GM19324 (cell line): ENCODE results near the gene CTCF.

Experiments
- ATAC-seq: cut with Tn5 transposase; IDR thresholded peaks from one replicate; pipeline ENCODE4 v1.9.1; 2021; ENCODE audit warnings: mild to moderate bottlenecking, moderate library complexity; ENCODE audit not compliant: unreplicated experiment, low FRiP score

Gene CTCF

GRCh38 chr16:67648764-67649407, 86.6 kb downstream of the CTCF start:
- no peak for ATAC-seq

- no peak for ATAC-seq
These were observed 87.2 kb downstream of the CTCF start for GRCh38 chr16:67649494-67649931.

DNA sequence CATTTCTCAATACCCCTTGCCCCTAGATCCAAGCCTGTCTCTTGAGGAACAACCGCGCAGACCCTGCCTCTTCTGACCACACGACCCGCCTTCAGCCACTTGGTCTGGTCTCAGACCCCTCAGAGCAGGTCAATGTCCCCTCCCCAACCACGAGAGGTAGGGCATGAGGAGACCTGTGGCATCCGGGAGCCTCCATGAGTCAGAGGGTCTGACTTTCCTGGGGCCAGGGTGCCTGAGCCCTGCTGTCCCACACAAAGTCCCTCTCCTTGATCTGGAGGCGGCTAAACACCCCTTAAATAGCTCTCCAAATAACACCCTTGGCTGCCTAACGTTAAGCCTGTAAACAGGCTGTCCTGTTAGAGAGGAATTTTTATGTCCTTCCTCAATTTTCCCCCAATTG, 87.7 kb downstream of the CTCF start:
- ATAC-seq, result no peak

DNA sequence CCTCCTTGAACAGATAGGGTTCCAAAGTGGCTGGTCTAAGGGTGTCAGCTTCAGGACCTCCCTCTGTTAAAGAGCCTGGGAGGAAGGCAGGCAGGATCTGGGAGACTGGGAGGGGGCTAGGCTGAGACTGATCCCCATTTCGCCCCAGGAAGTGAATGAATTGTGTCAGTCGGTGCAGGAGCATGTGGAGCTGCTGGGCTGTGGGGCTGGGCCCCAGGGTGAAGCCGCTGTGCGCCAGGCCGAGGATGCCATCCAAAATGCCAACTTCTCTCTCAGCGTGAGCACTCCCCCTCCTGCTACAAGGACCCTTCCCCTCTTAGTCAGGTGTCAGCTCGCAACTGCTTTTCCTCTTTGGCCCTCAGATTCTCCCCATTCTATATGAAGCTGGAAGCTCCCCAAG, 88.7 kb downstream of the CTCF start:
- ATAC-seq, result no peak

- ATAC-seq, result no peak
These were observed 89.5 kb downstream of the CTCF start for GRCh38 chr16:67651847-67652246.

- no peak for ATAC-seq
These were observed 90.3 kb downstream of the CTCF start for GRCh38 chr16:67652578-67653127.

GRCh38 chr16:67653128-67653788, 90.9 kb downstream of the CTCF start:
- no peak for ATAC-seq

GRCh38 chr16:67653789-67654402, 91.6 kb downstream of the CTCF start:
- ATAC-seq, result no peak

DNA sequence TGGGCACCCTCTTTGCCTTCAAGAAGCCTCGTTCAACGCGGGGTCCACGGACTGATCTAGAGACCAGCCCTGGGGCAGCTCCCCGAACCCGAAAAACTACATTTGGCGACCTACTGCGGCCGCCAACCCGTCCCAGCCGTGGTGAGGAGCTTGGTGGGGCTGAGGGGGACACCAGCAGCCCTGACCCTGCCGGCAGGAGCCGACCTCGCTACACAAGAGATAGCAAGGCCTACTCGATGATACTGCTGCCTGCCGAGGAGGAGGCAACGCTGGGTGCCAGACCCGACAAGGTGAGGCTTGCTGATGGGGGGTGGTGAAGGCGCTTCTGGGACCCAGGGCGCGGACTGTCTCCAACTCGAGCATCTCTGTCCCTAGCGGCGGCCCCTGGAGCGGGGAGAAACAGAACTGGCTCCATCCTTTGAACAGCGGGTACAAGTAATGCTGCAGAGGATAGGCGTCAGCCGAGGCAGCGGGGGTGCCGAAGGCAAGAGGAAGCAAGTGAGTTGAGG, 92.1 kb downstream of the CTCF start:
- ATAC-seq, result no peak

GRCh38 chr16:67655363-67655762, 93.0 kb downstream of the CTCF start:
- no peak for ATAC-seq

DNA sequence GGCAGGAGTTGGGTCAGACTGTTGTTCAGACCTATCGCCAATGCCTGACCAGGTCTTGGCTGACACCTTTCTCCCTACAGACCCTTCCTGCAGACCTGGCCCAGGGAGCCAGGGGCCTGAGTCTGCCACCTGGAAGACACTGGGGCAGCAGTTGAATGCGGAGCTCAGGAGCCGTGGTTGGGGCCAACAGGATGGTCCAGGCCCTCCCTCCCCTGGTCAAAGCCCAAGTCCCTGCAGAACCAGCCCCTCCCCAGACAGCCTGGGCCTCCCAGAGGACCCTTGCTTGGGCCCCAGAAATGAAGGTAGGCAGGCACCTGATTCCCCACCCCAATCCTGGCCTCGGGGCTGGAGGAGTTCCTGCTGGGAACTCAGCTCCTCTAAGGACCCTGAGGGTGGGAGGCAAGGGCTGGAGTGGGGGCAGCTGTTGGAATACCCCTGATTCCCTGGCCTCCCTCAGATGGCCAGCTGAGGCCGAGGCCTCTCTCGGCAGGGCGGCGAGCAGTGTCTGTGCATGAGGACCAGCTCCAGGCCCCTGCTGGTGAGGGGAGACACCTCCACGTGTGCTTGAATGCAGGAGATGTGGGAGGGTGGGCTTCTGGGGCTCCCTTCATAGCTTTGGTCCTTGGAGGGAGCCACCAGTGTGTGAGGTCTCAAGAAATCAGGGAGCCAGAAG, 94.2 kb downstream of the CTCF start:
- ATAC-seq, result no peak

GRCh38 chr16:67657017-67657608, 94.8 kb downstream of the CTCF start:
- no peak for ATAC-seq

GRCh38 chr16:67657751-67658518, 95.6 kb downstream of the CTCF start:
- ATAC-seq, result no peak

DNA sequence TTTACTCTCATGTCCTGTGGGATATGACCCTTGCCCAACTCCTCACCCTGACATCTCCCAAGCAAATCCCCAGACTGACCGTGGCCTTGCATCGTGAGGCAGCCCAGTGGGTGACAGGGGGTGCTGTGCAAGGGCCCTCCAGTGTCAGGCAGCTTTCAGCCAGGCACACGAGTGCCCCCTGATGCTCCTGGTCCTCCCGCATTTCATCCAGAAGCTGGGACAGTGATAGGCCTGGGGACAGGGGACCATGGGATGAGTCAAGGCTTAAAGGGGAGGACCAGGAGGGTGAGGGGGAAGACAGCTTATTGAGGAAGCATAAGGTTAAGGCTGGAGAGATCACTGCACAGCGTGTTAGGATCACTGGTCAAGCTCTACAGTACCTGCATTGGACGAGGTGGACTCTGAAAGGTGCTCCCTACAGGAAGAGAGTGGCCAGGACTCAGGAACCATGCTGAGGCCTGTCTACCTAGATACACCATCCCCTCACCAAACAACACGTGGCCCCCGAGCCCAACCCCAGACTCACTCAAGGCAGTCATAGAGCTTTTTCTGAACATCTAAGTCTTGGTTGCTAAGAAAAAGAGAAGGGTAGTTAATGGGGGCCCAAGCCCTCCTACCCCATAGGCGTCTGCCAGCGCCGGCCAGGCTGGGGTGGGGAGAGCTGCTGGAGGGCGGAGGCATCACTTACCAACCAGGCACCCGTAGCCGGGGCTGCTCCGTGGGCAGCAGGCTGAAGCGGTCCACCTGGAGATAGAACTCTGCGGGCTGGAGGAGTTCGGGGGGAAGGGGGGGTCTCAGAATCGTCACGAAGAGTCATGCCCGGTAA, 96.7 kb downstream of the CTCF start:
- ATAC-seq, result no peak

DNA sequence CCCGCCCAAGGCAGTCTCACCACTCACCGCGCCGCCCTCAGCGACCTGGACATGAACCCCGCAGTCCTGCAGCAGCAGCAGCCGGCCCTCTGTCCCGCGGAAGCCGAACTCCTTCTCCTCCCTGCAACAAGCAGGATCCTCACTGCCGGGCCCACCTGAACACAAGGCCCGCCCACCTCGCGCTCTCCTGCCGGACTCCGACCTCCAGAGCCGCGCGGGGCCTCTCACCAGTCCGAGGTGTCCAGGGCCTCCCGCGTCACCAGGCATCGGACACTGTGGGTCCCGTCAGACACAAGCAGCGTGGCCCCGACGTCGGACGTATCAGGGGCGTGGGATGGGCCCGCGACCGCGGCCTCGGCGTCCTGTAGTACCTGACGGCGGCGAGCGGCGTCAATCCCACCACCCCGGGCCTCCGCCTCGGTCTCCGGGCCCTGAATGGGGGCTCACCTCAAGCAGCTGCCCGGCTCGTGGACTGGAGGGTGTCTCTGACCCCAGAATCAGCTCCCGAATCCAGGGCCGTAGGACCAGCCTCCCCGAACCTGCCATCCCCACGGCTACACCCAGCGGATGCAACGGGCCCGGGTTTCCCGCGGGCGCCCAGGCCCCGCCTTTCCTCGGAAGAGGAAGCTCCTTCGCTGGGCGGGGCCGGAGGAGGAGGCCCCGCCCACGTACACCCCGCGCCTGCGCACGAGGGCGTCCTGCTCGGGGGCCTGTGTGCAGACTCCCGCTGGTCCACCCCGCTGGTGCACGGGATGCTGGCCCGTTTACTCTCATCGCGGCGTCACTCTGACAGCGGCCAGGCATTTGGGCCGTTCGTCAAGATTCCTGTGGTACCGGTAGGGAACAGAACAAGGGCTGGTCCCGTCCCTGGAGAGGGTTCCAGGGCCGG, 97.6 kb downstream of the CTCF start, which contains the start of gene ACD:
TSS of gene ACD (minus strand) at position 586 of the 889 bp plus-strand sequence. CDS start at position 546, 40 bp downstream.
- peak; percentile 68 for ATAC-seq

GRCh38 chr16:67660564-67661028, 98.3 kb downstream of the CTCF start, which contains the start of gene PARD6A:
PARD6A (plus strand) TSS chr16:67660960; CDS start chr16:67661039, 79 bp downstream.
- peak; percentile 79 for ATAC-seq

DNA sequence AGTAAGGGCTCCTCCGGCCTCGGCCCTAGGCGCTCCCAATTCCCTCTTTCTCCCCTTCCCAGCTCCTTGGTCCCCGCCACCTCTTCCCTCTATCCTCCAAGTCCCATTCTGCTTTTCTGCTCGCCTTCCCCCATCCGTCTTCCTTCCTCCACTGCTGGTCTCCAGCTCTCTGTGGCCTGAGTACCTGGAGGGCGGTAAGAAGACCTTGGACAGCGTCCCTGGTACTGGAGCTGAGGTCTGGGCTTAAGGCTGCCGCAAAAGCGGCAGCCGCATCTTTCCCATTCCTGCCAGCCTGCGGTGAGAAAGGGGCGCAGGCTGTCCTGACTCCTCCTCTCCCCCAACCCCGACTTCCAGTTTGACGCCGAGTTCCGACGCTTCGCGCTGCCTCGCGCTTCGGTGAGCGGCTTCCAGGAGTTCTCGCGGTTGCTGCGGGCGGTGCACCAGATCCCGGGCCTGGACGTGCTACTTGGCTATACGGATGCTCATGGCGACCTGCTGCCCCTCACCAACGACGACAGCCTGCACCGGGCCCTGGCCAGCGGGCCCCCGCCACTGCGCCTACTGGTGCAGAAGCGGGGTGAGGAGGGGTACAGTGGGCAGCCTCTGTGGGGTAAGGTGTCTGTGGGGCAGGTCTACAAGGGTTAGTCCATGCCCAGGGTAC, 98.9 kb downstream of the CTCF start:
- ATAC-seq, result no peak
